A549 (cell line): ENCODE measurements around the gene ENAH. TPM values are rescaled to one million over a fixed set of nuclear protein-coding genes. Genes with fewer than 3 reads are reported as not detected.

Source experiments
- ATAC-seq, 2 experiments: fragments of 200-7000 bp in 1 of 2; fragments of >200 bp in 1 of 2; cut with Nextera tagmentation in 1 of 2; cut with Tn5 transposase in 1 of 2; 3 replicates each; pipeline versions ENCODE4 v1.8.0 to v1.9.1; 2018 to 2020; ENCODE audit warnings: mild to moderate bottlenecking in 1 of 2, moderate library complexity in 1 of 2
- CTCF ChIA-PET: fragments of 300-600 bp; sonication (Branson Sonifier 250); formaldehyde crosslinking; extraction: SDS; loops from one replicate; lab custom pipeline; 2021; ENCODE audit warnings: antibody characterized with exemption, inconsistent platforms; lab: Yijun Ruan, JAX
- POLR2A ChIA-PET: fragments of 350-600 bp; formaldehyde crosslinking; extraction: SDS; loops from one replicate; lab custom pipeline; 2021; ENCODE audit warnings: antibody characterized with exemption, inconsistent platforms; lab: Yijun Ruan, JAX
- DNase-seq, 2 experiments: peaks; one replicate each; pipeline versions ENCODE4 v3.0.0 to v3.0.0-alpha.2; 2011 to 2016; ENCODE audit warnings: low read depth in 1 of 2, low spot score in 1 of 2
- FAIRE-seq: peaks from 2 replicates; lab custom pipeline; 2011; peaks lifted over from hg19 to GRCh38; lab: Jason Lieb, UNC
- H3K27ac ChIP-seq, 2 experiments: fragments of >200 bp; sonication (Bioruptor Twin); formaldehyde crosslinking; 3 replicates each; pipeline ENCODE4 v1.5.1; 2016 to 2017
- H3K4me1 ChIP-seq: fragments of >200 bp; sonication (Bioruptor Twin); formaldehyde crosslinking; 3 replicates; pipeline ENCODE4 v1.6.1; 2016
- H3K4me2 ChIP-seq: fragments of >200 bp; sonication (Bioruptor Twin); formaldehyde crosslinking; 3 replicates; pipeline ENCODE4 v1.6.1; 2016
- H3K4me3 ChIP-seq: fragments of >200 bp; sonication (Bioruptor Twin); formaldehyde crosslinking; 3 replicates; pipeline ENCODE4 v1.5.1; 2016
- H3K9me3 ChIP-seq: fragments of >200 bp; sonication (Bioruptor Twin); formaldehyde crosslinking; 3 replicates; pipeline ENCODE4 v1.6.1; 2016
- CBX8 ChIP-seq: fragments of 200-600 bp; sonication (generic); IDR thresholded peaks from 2 replicates; pipeline ENCODE4 v1.6.1; 2016
- EHMT2 ChIP-seq: fragments of 200-600 bp; sonication (generic); IDR thresholded peaks from 2 replicates; pipeline ENCODE4 v1.6.1; 2016; ENCODE audit warnings: antibody characterized with exemption, low read depth, mild to moderate bottlenecking, moderate library complexity
- ESRRA ChIP-seq: fragments of 150-350 bp; IDR thresholded peaks from 2 replicates; pipeline ENCODE4 v1.6.1; 2014; ENCODE audit warnings: mild to moderate bottlenecking, low read length, borderline replicate concordance
- FOXS1 ChIP-seq: fragments of 250-450 bp; sonication (Bioruptor Pico); IDR thresholded peaks from 2 replicates; pipeline ENCODE4 v1.5.0; 2020; ENCODE audit warnings: mild to moderate bottlenecking, moderate library complexity
- GATA3 ChIP-seq: IDR thresholded peaks from 2 replicates; pipeline ENCODE4 v1.6.1; 2012; ENCODE audit warnings: borderline replicate concordance
- HEYL ChIP-seq: fragments of 250-450 bp; sonication (Bioruptor Pico); IDR thresholded peaks from 2 replicates; pipeline ENCODE4 v1.8.0; 2021; ENCODE audit warnings: mild to moderate bottlenecking, moderate library complexity
- HOXB13 ChIP-seq: fragments of 250-450 bp; sonication (Bioruptor Pico); IDR thresholded peaks from 2 replicates; pipeline ENCODE4 v1.5.0; 2020; ENCODE audit warnings: low read depth, mild to moderate bottlenecking, moderate library complexity
- KDM5A ChIP-seq: fragments of 200-600 bp; sonication (generic); IDR thresholded peaks from 2 replicates; pipeline ENCODE4 v1.6.1; 2016; ENCODE audit warnings: antibody characterized with exemption, mild to moderate bottlenecking
- MAFK ChIP-seq: fragments of 450-650 bp; IDR thresholded peaks from 2 replicates; pipeline ENCODE4 v1.6.1; 2014; ENCODE audit not compliant: partially characterized antibody
- RAD21 ChIP-seq, 2 experiments: fragments of >200 bp in 1 of 2; sonication (Bioruptor Twin) in 1 of 2; formaldehyde crosslinking in 1 of 2; IDR thresholded peaks in 1 of 2; conservative IDR thresholded peaks in 1 of 2; 2 replicates in 1 of 2; 3 replicates in 1 of 2; pipeline ENCODE4 v1.6.1; 2012 to 2018; ENCODE audit warnings: inconsistent platforms in 1 of 2
- SMC3 ChIP-seq: fragments of >200 bp; sonication (Bioruptor Twin); formaldehyde crosslinking; IDR thresholded peaks from 3 replicates; pipeline ENCODE4 v1.6.1; 2018; ENCODE audit warnings: inconsistent platforms
- TFCP2L1 ChIP-seq: fragments of 250-450 bp; sonication (Bioruptor Pico); IDR thresholded peaks from 2 replicates; pipeline ENCODE4 v1.5.0; 2021; ENCODE audit warnings: mild to moderate bottlenecking
- WGBS: methylation state at CpG from one replicate; pipeline ENCODE4 v1.1.6; 2017; ENCODE audit errors: missing lambda C conversion rate; 5-methylcytosine and 5-hydroxymethylcytosine counted together
- polyA plus RNA-seq, 4 experiments: library from polyadenylated mRNA; depleted of rRNA in 3 of 4; stranded (reverse); fragments of >200 nt; fragmentation: RNase III in 1 of 4; extraction: RNeasy Plus Mini Kit Qiagen cat#74134 plus additional on column Dnase treatment in 1 of 4; gene quantifications; 2 replicates in 3 of 4; 3 replicates in 1 of 4; pipeline ENCODE4 v1.2.3, GENCODE V29; 2011 to 2017
- TF ChIP-seq, protein P1 (sequence below): fragments of >200 bp; sonication (Bioruptor Twin); formaldehyde crosslinking; IDR thresholded peaks from 3 replicates; pipeline ENCODE4 v1.5.1; 2016
- TF ChIP-seq, protein P2 (sequence below): fragments of 200-600 bp; sonication (generic); IDR thresholded peaks from 2 replicates; pipeline ENCODE4 v1.6.1; 2016; ENCODE audit warnings: antibody characterized with exemption, mild to moderate bottlenecking, moderate library complexity
- TF ChIP-seq, protein P3 (sequence below): IDR thresholded peaks from 2 replicates; pipeline ENCODE4 v1.6.1; 2012; ENCODE audit warnings: low read depth, borderline replicate concordance

ENAH gene
- polyA plus RNA-seq, 2 of the 4 experiments (the other 2 are of a cell fraction), result 142 to 155 TPM

DNA sequence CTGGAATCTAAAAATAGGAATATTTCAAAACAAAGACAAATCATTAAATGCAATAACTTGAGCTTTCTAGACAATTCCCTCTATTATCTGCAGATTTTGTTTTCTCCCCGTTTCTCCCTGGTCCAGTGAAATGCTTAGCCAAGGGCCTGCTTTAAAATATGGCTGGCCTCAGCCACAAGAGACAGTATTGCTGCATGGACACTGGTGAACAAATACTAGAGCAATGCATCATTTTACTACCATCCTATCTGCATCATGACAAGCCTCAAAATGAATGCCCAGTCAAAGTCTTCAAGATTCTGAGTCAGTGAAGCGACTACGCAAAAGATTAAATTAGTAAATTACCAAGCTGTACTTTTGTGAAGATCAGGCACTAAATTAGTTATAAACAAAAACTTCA lies 80.5 kb downstream of the ENAH start:
- no peak for TF ChIP-seq HOXB13
- TF ChIP-seq RAD21 (conservative IDR thresholded peaks at IDR 0.05 in 1 of 2, IDR thresholded peaks at IDR 0.05 in 1 of 2), result 0 out of 5 replicates have a peak, but pooled peaks have one; percentile 22 to 26
- TF ChIP-seq MAFK, result no peak
- TF ChIP-seq, all 56 proteins: peak for 1
- POLR2A ChIA-PET, result no interaction called here
- H3K4me1 ChIP-seq, result peaks cover 31% of the 10 kb centered on the region
- H3K4me2 ChIP-seq, result no peak overlapping the region
- CTCF ChIA-PET, result interaction anchor here (1.0 to 1.3 kb wide), 3 partner anchors 10 to 276 kb away, joined by 3 to 5 read pairs (median 3); no protein-coding TSS in a partner anchor
- FAIRE-seq (no peak), DNase-seq (peak; percentile 8 to 32), ATAC-seq (peak; percentile 83 to 93)
- H3K9me3 ChIP-seq, result no peaks in the 10 kb centered on the region
- H3K4me3 ChIP-seq, result no peak overlapping the region
- no peak overlapping the region for H3K27ac ChIP-seq
- WGBS, result 91% methylated on average over 3 of the region's 3 CpGs

DNA sequence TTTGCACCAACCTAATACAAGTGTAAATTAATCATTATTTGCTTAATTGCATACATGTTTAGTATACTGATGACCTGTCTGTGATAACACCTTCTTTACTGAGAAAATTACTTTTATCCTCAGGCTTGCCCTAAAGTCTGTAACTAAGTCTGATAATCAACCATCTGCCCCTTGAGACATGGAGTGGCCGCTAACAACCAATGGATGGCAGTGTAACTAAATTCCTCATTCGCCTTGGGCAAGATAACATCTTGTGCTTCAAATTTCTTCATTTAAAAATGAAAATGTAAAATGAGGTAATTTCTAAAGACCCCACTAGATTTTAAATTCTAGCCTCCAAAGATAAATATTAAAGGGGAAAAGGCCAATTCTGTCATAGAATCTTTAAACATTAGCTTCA lies 85.1 kb downstream of the ENAH start:
- DNase-seq (peak in 1 of 2 experiments; percentile 39), FAIRE-seq (peak; percentile 56), ATAC-seq (0 out of 6 replicates have a peak, but pooled peaks of 1 of the 2 experiments have one; percentile 45)
- CTCF ChIA-PET, result interaction anchor here (1.5 kb wide), 1 partner anchor 210 kb away, joined by 3 read pairs; the partner anchor contains the start of gene SRP9
- Histone ChIP-seq H3K27ac (no peak overlapping the region), H3K9me3 (no peaks in the 10 kb centered on the region), H3K4me2 (no peak overlapping the region), H3K4me3 (no peak overlapping the region), H3K4me1 (peaks cover 17% of the 10 kb centered on the region)
- 83% methylated on average over 2 of the region's 2 CpGs for WGBS
- TF ChIP-seq RAD21 (conservative IDR thresholded peaks at IDR 0.05 in 1 of 2, IDR thresholded peaks at IDR 0.05 in 1 of 2), result peak; percentile 24 to 35; a peak in 2 of 5 replicates
- TF ChIP-seq GATA3, result peak; percentile 46; the same call in 1 of the 2 replicates
- no peak for TF ChIP-seq CBX8
- TF ChIP-seq, protein P1, sequence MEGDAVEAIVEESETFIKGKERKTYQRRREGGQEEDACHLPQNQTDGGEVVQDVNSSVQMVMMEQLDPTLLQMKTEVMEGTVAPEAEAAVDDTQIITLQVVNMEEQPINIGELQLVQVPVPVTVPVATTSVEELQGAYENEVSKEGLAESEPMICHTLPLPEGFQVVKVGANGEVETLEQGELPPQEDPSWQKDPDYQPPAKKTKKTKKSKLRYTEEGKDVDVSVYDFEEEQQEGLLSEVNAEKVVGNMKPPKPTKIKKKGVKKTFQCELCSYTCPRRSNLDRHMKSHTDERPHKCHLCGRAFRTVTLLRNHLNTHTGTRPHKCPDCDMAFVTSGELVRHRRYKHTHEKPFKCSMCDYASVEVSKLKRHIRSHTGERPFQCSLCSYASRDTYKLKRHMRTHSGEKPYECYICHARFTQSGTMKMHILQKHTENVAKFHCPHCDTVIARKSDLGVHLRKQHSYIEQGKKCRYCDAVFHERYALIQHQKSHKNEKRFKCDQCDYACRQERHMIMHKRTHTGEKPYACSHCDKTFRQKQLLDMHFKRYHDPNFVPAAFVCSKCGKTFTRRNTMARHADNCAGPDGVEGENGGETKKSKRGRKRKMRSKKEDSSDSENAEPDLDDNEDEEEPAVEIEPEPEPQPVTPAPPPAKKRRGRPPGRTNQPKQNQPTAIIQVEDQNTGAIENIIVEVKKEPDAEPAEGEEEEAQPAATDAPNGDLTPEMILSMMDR, result peak; percentile 14; the same call in 1 of the 3 replicates
- 0 out of 3 replicates have a peak, but pooled peaks have one; percentile 20 for TF ChIP-seq SMC3
- POLR2A ChIA-PET, result no interaction called here

DNA sequence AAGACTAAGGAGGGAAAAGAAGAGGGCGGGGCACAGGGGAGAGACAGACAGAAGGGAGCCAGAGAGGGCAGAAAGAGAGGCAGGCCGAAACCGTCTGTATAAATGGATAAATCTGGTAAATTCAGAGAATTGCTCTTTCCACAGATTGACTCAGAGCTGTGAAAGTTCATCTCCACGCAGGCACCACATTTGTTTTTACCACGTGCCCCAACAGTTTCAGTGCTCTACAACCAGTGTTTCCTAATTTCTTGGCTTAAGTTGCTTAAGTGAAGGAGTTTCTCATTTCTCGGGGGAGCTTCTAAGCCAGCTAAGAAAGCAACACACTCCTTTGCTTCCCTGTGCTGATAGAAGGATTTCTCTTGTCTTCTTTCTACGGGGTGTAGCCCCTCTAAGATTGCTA lies 87.1 kb downstream of the ENAH start:
- TF ChIP-seq FOXS1 (CRISPR knock-in tag) (no peak), ESRRA (no peak), HEYL (no peak), TFCP2L1 (CRISPR knock-in tag) (no peak), EHMT2 (no peak), KDM5A (no peak), SMC3 (no peak)
- TF ChIP-seq, protein P2, sequence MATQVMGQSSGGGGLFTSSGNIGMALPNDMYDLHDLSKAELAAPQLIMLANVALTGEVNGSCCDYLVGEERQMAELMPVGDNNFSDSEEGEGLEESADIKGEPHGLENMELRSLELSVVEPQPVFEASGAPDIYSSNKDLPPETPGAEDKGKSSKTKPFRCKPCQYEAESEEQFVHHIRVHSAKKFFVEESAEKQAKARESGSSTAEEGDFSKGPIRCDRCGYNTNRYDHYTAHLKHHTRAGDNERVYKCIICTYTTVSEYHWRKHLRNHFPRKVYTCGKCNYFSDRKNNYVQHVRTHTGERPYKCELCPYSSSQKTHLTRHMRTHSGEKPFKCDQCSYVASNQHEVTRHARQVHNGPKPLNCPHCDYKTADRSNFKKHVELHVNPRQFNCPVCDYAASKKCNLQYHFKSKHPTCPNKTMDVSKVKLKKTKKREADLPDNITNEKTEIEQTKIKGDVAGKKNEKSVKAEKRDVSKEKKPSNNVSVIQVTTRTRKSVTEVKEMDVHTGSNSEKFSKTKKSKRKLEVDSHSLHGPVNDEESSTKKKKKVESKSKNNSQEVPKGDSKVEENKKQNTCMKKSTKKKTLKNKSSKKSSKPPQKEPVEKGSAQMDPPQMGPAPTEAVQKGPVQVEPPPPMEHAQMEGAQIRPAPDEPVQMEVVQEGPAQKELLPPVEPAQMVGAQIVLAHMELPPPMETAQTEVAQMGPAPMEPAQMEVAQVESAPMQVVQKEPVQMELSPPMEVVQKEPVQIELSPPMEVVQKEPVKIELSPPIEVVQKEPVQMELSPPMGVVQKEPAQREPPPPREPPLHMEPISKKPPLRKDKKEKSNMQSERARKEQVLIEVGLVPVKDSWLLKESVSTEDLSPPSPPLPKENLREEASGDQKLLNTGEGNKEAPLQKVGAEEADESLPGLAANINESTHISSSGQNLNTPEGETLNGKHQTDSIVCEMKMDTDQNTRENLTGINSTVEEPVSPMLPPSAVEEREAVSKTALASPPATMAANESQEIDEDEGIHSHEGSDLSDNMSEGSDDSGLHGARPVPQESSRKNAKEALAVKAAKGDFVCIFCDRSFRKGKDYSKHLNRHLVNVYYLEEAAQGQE, result no peak
- TF ChIP-seq, protein P3, sequence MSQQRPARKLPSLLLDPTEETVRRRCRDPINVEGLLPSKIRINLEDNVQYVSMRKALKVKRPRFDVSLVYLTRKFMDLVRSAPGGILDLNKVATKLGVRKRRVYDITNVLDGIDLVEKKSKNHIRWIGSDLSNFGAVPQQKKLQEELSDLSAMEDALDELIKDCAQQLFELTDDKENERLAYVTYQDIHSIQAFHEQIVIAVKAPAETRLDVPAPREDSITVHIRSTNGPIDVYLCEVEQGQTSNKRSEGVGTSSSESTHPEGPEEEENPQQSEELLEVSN, result no peak
- H3K27ac ChIP-seq, result no peak overlapping the region; a peak in 1 of 6 replicates
- no peak for DNase-seq
- H3K4me3 ChIP-seq, result no peak overlapping the region
- ChIA-PET CTCF (interaction anchor here (0.8 to 2.6 kb wide), 5 partner anchors 9 to 237 kb away, joined by 3 to 14 read pairs (median 4); no protein-coding TSS in a partner anchor), POLR2A (no interaction called here)
- peak in 1 of 2 experiments; percentile 45; a peak in 1 of 6 replicates for ATAC-seq
- H3K4me1 ChIP-seq, result peaks cover 13% of the 10 kb centered on the region
- H3K9me3 ChIP-seq, result no peaks in the 10 kb centered on the region
- no peak for FAIRE-seq
- H3K4me2 ChIP-seq, result no peak overlapping the region
- WGBS, result 89% methylated on average over 7 of the region's 7 CpGs
